GM12891 (cell line): ENCODE measurements around the gene ROR1.

Experiments
- PAX5 ChIP-seq: IDR thresholded peaks from 2 replicates; pipeline ENCODE4 v1.6.1; 2011; ENCODE audit warnings: low read length, moderate library complexity, mild to moderate bottlenecking; ENCODE audit not compliant: insufficient read depth, severe bottlenecking
- POLR2A ChIP-seq: IDR thresholded peaks from 2 replicates; pipeline ENCODE4 v1.6.1; 2011; ENCODE audit warnings: low read depth, low read length, control low read depth
- POLR2AphosphoS5 ChIP-seq: IDR thresholded peaks from 2 replicates; pipeline ENCODE4 v1.6.1; 2011; ENCODE audit warnings: low read depth, low read length, control low read depth
- TAF1 ChIP-seq: IDR thresholded peaks from 2 replicates; pipeline ENCODE4 v1.6.1; 2011; ENCODE audit warnings: low read depth, low read length, control low read depth

DNA sequence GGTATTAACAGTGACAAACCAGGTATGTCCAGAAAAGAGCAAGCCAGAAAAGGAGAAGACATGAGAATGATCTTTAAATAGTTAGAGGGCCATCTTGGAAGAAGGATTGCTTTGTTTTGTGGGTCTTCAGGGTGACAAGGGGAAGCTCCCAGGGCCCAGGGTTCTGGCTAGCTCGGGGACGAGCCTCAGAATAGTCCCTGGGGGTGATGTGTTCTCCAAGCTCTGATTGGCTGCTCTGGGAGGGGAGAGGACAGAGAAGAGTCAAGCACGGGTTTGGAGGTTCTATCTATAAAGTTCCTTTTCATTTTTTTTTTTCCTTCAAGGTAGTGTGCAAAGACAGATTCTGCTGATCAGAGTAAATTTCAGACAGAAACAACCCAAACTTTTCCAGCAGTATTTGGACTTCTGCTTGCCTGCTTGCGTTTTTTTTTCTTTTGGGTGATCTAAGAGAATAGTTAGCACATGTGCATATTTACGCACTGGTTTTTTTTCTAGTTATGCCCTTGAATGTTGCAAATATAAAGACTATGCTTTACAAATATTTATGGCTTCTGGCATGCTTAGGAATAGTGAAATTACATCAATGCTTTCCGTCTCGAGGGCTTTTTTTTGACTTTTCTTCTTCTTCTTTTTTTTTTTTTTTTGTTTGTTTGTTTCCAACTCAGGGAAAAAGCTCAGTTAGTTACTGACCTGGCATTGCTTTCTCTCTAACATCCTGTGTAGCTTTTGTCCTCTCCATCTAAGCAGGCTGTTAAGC, 59.7 kb downstream of the ROR1 start:
- no peak for TF ChIP-seq POLR2A
- no peak for TF ChIP-seq POLR2AphosphoS5
- TF ChIP-seq TAF1, result no peak
- TF ChIP-seq PAX5, result no peak
